Activated CD8-positive, alpha-beta memory T cell treated with anti-CD3 and anti-CD28 coated beads for 36 hours (primary cell): ENCODE data around the gene YWHAQ. TPM values are rescaled to one million over a fixed set of nuclear protein-coding genes. Genes with fewer than 3 reads are reported as not detected.

ENCODE experiments used
- CTCF ChIA-PET: fragments of 350-600 bp; sonication (Branson Sonifier 250); formaldehyde crosslinking; loops from one replicate; lab custom pipeline; 2021; ENCODE audit warnings: antibody characterized with exemption; lab: Charles Lee
- POLR2A ChIA-PET: fragments of 350-600 bp; sonication (Branson Sonifier 250); formaldehyde crosslinking; loops from one replicate; lab custom pipeline; 2021; ENCODE audit warnings: antibody characterized with exemption; lab: Charles Lee
- total RNA-seq, 2 experiments: library from RNA; stranded (reverse); gene quantifications; one replicate each; pipeline ENCODE4 v1.2.3, GENCODE V29; 2021

The YWHAQ gene
- total RNA-seq, 2 experiments from 2014 or later, result 477 to 500 TPM

- ChIA-PET POLR2A (interaction anchor here (1.5 to 3.3 kb wide), 2 partner anchors 27 to 45 kb away, joined by 5 to 10 read pairs; partner anchors contain the start of gene YWHAQ), CTCF (interaction anchor here (1.3 to 1.7 kb wide), 2 partner anchors 32 to 45 kb away, joined by 3 to 4 read pairs; no protein-coding TSS in a partner anchor)
Measured at GRCh38 chr2:9657731-9658130, 26.9 kb upstream of the YWHAQ start.

GRCh38 chr2:9657083-9657482 lies 26.3 kb upstream of the YWHAQ start:
- CTCF ChIA-PET, result interaction anchor here (1.0 to 1.7 kb wide), 3 partner anchors 31 to 101 kb away, joined by 3 to 4 read pairs (median 3); partner anchors contain the start of gene ADAM17
- POLR2A ChIA-PET, result interaction anchor here (0.5 to 3.3 kb wide), 4 partner anchors 26 to 325 kb away, joined by 3 to 10 read pairs (median 4); partner anchors contain the start of gene YWHAQ

- ChIA-PET POLR2A (interaction anchor here (1.5 to 3.3 kb wide), 2 partner anchors 26 to 47 kb away, joined by 5 to 10 read pairs; partner anchors contain the start of gene YWHAQ), CTCF (interaction anchor here (1.0 to 1.8 kb wide), 6 partner anchors 26 to 101 kb away, joined by 3 to 7 read pairs (median 3); partner anchors contain the start of genes ADAM17 and YWHAQ)
Measured at GRCh38 chr2:9656270-9656766, 25.5 kb upstream of the YWHAQ start.

- CTCF ChIA-PET, result interaction anchor here (0.7 to 1.8 kb wide), 7 partner anchors 17 to 99 kb away, joined by 3 to 7 read pairs (median 4); partner anchors contain the start of gene YWHAQ
Measured at GRCh38 chr2:9655441-9656269, 24.9 kb upstream of the YWHAQ start.

DNA sequence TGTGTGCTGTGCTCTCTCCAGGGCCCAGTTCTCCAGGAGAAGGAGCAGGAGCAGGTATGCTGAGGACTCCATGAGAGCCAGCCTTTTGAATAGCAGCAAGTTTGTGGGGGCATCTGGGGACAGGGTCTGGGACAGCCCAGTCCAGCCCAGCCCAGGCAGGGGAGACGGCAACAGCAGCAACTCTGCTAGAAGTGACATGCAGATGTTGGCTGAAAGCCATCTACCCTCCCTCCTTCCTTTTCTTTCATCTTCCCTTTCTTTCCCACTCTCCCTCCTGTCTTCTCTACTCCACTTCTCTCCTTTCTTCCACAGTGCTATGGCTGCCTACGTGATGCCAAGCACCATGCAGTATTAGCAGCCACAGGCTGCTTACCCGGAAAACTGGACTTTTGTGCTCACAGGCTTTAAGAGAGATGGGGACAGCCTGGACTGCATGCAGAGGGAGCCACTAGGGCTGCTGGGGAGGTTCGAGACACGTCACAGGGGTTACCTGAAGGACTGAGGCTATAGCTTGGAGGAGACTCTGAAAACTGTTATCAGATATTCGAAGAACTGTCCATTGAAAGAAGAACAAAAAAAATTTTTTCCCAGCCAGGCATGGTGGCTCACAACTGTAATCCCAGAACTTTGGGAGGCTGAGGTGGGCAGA lies 23.8 kb upstream of the YWHAQ start:
- ChIA-PET CTCF (interaction anchor here (0.7 to 1.8 kb wide), 5 partner anchors 16 to 55 kb away, joined by 3 to 7 read pairs (median 4); partner anchors contain the start of gene YWHAQ), POLR2A (interaction anchor here (1.1 to 3.3 kb wide), 4 partner anchors 24 to 99 kb away, joined by 5 to 11 read pairs (median 10); partner anchors contain the start of genes ADAM17 and YWHAQ)

More at GRCh38 chr2:9655441-9656269, 24.9 kb upstream of the YWHAQ start:
- POLR2A ChIA-PET, result interaction anchor here (0.7 to 3.3 kb wide), 7 partner anchors 25 to 100 kb away, joined by 3 to 11 read pairs (median 5); partner anchors contain the start of genes ADAM17 and YWHAQ

DNA sequence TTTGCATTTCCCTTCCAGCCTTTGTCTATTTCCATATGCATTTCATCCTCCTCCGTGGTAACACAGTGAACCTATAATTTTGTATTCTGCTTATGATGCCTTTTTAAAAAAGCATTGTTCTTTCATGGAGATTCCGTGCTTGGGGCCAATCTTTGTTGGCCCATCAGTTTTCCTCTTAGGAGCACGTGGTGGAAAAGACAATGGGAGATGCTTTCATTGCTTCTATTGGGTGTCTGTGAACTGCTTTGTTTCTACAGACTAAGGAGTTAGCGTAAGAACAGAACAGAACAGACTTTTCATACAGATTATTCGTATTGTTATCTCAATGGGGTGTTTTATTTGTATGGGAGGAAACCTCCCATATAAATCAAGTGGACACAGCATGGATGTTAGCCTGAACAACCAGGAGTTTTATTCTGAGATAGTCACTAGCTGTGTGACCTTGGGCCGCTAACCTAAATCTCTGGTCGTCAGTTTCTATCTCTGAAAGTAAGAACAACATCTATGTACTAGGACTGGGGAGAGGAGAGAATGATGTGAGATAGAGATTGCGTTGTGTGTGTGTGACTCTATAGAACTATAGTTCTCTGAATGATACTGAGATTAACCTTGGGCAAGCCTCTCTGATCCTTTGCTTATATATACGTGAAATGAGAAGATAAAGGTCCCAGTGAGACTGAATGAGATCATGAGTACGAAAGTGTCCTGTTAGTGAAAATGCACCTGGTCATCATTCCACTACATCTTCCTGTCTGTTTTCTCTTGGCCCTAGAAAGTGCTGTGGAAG lies 22.9 kb upstream of the YWHAQ start:
- CTCF ChIA-PET, result no interaction called here

DNA sequence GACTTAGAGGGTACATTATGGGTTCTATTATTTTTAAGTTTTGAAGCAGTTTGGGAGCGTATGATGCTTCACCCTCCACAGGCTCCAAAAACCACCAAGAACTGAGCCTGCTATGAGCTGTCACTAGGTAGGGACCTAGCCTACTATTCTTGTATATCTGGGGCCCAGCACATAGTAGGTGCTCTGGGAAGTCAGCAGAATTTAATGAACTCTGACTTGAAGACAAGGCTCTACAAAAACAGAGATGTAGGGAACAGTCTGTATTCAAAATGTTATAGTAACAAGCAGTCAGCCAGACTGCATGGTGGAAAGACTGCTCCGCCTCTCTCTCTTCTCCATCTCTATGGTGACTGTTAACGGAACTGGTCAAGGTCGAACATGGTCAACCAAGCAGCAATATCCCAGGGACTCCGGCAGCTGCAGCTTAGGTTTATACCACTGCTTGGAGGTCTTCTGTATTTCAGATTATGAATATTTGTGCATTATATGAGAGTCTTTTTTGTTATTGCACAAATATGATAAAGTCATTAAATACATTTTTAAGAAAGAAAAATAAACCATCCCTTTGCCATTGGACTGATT lies 22.2 kb upstream of the YWHAQ start:
- POLR2A ChIA-PET, result no interaction called here
- CTCF ChIA-PET, result no interaction called here

More for the DNA sequence above, 22.9 kb upstream of the YWHAQ start:
- POLR2A ChIA-PET, result no interaction called here

DNA sequence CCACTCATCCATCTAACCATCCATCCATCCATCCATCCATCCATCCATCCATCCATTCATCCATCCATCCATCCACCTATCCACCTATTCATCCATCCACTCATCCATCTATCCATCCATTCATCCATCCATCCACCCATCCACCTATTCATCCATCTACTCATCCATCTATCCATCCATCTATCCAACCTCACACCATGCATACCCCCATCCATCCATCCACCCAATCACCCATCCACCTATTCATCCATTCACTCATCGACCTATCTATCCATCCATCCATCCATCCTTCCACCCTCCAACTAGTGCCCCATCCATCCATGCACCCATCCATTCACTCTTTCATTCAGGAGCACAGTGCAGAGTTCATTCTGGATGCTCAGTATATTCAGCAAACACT lies 21.5 kb upstream of the YWHAQ start:
- ChIA-PET POLR2A (no interaction called here), CTCF (no interaction called here)

DNA sequence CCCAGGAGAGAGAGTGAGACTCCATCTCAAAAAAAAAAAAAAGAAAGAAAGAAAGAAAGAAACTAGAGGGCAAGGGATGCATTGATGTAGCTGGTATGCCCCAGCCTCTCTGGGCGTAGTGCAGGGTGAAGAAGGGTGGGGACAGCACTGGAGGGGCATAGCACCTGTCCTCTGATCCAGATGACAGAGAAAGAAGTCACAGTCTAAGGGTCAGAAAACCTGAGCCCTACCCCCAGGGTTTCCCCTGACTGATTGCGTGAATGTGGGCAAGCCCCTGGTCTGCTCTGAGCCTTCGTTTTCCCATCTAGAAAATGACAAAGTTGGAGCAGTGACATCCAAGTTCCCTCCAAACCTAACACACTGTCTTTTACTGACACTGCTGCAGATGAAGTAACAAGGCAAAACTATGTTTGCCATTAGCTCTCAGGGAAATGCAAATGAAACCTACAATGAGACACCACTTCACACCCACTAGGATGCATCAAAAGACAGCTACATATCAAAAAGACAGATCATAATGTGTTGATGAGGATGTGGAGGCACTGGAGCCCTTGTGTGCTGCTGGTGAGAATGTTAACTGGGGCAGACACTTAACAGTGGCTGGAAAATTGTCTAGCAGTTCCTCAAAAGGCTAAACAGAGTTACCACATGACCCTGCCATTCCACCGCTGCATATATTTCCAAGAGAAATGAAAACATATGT lies 19.5 kb upstream of the YWHAQ start:
- ChIA-PET CTCF (interaction anchor here (0.5 to 1.9 kb wide), 2 partner anchors 62 to 102 kb away, joined by 3 to 4 read pairs; no protein-coding TSS in a partner anchor), POLR2A (no interaction called here)

GRCh38 chr2:9649261-9649660 lies 18.5 kb upstream of the YWHAQ start:
- ChIA-PET CTCF (interaction anchor here (1.0 to 1.9 kb wide), 3 partner anchors 15 to 103 kb away, joined by 3 to 4 read pairs (median 3); partner anchors contain the start of gene ADAM17), POLR2A (no interaction called here)

GRCh38 chr2:9648821-9649220 lies 18.0 kb upstream of the YWHAQ start:
- POLR2A ChIA-PET, result no interaction called here

DNA sequence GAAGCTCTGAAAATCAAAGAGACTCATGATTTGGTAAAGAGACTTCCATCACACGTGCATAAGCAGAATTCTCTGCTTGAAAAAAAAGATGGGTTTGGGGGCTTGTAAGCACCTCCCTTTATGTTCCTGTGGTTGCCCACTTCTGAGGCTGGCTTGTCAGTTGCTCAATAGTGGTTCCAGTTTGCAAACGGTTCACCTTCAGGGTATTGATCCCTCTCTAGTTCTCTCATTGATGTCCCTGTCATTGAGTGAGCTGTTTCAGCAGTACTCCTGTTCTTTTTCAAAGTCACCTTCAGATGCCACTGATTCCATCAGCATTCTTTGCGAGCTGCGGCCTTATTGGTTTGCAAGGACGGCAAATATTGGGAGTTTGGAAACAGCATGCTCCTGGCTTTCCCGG lies 17.1 kb upstream of the YWHAQ start:
- ChIA-PET CTCF (interaction anchor here (1.2 kb wide), 1 partner anchor 90 kb away, joined by 3 read pairs; no protein-coding TSS in a partner anchor), POLR2A (no interaction called here)

More at GRCh38 chr2:9648821-9649220, 18.0 kb upstream of the YWHAQ start:
- CTCF ChIA-PET, result interaction anchor here (1.0 to 1.9 kb wide), 3 partner anchors 15 to 104 kb away, joined by 3 to 4 read pairs (median 3); partner anchors contain the start of gene ADAM17

DNA sequence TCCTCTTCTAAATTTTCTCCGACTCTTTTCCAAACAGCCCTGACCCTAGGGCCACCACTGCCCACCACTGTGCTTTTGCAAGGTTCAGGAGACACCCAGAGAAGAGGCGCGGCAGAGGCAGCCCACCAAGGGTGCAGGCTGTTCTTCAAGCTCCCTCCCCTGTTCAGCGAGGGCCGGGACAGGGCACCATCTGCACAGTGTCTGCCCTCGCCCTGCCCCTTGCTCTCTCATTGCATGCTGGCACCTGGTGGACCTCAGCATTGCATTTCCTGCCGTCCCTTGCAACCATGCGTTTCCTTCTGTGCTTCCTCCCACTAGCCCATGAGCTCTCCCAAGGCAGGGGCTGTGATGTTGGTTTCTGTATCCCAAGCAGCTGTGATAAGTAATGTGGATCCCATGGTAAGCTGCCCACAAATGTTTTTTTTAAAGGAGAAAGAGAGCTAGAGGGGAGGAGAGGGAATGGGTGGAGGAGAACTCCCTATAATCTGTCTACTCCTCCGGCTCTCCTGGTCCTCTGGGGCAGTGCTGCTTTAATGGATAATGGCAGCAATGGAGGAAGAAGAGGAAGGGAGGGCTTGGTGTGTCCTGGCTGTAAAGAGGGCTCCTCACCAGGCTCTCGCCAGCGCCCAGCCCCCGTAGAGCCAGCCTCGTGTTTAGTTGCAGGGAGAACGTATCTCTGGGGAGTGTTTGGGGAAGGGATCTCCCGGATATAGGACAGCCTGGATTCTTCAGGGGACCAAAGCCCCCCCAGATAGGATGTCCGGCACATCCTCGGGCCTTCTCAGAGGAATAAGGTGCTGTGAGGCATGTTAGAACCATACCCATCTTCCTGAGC lies 15.6 kb upstream of the YWHAQ start:
- ChIA-PET POLR2A (no interaction called here), CTCF (no interaction called here)

- ChIA-PET POLR2A (no interaction called here), CTCF (no interaction called here)
Measured at GRCh38 chr2:9644603-9645002, 13.8 kb upstream of the YWHAQ start.

- ChIA-PET CTCF (no interaction called here), POLR2A (no interaction called here)
Measured at GRCh38 chr2:9644021-9644420, 13.2 kb upstream of the YWHAQ start.

GRCh38 chr2:9641641-9642040 lies 10.8 kb upstream of the YWHAQ start:
- POLR2A ChIA-PET, result interaction anchor here (0.6 kb wide), 1 partner anchor 71 kb away, joined by 3 read pairs; no protein-coding TSS in a partner anchor
- CTCF ChIA-PET, result interaction anchor here (0.6 to 1.3 kb wide), 4 partner anchors 38 to 168 kb away, joined by 3 to 4 read pairs (median 3); no protein-coding TSS in a partner anchor
